Measurements from ENCODE around the gene MYO18B. TPM values are rescaled to one million over a fixed set of nuclear protein-coding genes. Genes with fewer than 3 reads are reported as not detected.

Gene MYO18B
- total and polyA plus RNA-seq, 2 of the 8 experiments (the other 6 are each of a cell fraction or from before 2014, with no cell fraction given) = 0.62 to 0.78 TPM

DNA sequence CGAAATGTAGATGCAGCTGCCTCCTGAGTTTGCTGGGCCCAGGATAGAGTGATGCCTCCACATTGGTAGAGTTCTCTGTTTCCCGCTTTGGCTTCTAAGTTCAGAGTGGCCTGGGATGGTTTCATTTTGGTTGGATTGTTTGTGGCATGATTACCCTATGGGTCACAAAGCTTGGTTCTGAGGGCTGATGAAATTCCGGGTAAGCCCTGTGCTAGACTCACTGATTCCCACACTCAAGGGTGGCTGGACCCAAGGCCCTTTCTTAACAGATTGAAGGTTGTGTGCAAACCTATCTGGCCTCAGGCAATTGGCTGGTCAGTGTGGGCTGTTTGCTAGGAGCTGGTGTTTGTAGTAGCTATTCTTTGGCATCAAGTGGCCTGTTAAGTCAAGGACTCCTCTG lies 158.4 kb downstream of the MYO18B start (continued):
- TF ChIP-seq PHF8 (conservative IDR thresholded peaks at IDR 0.05; ENCODE audit: low read depth, low read length) (no peak), FOSL1 (IDR thresholded peaks at IDR 0.05; ENCODE audit: insufficient read depth, low read depth, low read length) (no peak), SUZ12 (IDR thresholded peaks at IDR 0.05; ENCODE audit: low read length) (no peak)
- TF ChIP-seq, protein P1, sequence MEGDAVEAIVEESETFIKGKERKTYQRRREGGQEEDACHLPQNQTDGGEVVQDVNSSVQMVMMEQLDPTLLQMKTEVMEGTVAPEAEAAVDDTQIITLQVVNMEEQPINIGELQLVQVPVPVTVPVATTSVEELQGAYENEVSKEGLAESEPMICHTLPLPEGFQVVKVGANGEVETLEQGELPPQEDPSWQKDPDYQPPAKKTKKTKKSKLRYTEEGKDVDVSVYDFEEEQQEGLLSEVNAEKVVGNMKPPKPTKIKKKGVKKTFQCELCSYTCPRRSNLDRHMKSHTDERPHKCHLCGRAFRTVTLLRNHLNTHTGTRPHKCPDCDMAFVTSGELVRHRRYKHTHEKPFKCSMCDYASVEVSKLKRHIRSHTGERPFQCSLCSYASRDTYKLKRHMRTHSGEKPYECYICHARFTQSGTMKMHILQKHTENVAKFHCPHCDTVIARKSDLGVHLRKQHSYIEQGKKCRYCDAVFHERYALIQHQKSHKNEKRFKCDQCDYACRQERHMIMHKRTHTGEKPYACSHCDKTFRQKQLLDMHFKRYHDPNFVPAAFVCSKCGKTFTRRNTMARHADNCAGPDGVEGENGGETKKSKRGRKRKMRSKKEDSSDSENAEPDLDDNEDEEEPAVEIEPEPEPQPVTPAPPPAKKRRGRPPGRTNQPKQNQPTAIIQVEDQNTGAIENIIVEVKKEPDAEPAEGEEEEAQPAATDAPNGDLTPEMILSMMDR (IDR thresholded peaks at IDR 0.05; ENCODE audit: control extremely low read depth in 1 of 3, insufficient read depth in 1 of 3, low read depth in 1 of 3, low read length in 3 of 3) = no peak
